Measurements from ENCODE around the gene GDF10.

The GDF10 gene

DNA sequence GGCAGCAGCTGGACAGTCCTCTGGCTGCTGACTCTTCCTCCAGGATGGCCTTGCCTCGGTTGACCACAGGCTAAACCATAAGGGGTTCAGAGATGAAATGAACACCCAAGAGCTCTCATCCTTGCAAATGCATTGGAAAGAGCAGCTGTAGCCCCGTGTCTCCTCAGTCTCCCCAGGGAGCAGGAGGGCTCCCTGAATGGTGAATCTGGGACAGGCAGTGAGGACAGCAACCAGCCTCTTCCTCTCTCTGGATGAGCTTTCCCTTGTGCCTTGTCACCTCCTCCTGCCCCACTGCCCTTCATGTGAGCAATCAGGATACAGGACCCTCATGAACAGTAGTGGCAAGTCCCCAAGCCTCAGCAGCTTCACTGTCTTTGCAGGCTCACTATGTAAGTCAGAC is 23.9 kb upstream of the GDF10 start:
- DNase-seq: no peak

DNA sequence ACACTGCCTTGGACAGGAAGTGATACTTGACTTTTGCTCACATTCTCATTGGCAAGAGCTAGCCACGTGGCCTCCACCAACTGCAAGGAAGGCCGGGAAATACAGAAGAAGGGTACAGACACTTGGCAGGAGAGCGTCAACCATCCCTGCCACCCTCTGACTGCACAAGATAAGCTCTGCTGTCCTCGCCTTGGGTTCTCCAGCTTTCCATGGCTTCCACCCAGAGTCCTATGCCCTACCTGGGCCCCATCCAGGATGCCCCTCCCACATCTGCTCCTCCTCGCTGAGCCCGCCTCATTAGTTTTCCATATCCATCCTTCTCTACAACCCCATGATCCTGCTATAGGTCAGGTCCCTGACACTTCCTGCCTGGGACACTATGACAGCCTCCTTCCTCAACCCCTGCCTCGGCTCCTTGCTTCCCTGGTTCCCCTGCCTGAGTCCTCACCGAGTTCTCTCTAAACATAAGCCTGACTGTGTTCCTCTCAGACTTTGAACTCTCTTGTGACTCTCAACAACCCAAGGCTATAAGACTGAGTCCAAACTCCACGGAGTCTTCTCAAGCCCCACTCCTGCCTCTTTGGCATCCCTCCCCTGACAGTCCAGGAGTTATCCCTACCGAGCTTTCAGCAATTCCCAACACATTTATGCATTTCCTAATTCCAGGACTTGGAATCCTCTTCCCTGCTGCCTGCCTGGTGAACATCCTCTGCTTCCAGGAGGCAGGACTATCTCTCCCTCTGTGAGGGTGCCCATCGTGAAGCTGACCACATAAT is 23.2 kb upstream of the GDF10 start:
- DNase-seq: no peak

DNA sequence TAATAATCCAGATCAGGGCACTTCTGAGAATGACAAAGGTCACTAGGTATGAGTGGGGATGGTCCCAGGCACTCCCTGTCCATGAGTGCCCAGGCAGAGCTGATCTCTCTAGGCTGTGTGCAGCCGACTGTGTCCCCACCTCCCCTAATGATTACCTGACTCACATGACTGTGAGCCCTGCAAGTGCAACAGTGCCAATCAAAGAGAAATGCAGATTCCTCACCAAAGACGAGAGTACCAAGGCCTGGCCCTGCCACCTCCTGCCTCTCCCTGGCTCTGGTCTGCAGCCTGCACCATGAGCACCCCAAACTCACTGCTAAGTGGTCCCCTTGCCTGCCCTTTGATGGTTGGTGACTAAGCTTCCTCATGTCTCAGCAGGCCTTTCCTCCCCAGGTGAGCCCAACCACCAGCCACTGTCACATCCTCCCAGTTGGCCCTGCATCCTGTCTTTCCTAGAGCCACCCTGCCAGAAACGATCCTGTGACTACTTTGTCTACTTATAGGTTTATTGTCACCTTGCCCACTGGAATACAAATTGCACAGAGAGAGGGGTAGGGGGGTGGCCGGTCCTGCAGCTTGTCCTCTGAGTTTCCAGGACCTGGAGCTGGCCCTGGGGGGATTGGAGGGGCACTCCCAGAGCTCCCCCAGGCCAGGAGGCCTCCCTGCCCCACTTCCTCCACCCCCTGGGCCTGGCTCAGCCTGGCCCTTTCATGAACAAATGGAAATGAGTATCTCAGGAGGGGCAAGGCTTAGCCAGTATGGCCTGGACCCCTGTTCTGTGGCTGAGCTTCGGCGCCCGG is 22.4 kb upstream of the GDF10 start:
- DNase-seq: no peak

DNA sequence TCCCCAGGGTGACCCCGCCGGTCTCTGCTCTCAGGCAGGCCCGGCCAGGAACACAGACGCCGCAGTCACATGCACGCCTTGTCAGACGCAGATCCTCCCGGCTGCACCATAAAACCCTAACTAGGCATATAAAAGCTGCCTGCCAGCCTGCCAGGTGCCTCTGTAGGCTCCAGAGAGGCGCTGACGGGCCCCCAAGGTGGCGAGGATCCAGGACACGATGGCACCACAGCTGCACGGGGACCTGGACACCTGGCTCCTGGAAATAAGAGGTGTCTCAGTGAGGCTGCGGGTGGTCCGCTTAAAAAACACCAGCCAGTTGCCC is 21.9 kb upstream of the GDF10 start:
- DNase-seq: no peak

DNA sequence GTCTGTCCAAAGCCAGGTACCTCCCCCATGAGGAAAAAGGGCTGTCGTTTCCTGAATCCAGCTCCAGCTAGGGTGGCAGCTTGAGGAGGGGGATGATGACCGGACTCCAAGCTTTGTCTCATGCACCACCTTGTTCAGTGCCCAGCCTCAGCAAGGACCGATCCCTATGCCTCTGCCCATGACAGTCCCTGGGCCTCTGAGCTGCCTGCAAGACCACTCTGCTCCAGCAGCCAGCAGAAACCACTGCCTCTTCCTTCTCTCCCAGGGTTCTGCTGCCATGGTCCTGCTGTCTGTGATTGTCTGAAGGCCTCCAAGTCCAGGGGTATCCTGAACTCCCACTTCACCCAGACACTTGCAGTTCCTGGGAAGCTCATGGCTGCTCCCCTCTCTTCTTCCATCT is 21.3 kb upstream of the GDF10 start:
- no peak for DNase-seq

DNA sequence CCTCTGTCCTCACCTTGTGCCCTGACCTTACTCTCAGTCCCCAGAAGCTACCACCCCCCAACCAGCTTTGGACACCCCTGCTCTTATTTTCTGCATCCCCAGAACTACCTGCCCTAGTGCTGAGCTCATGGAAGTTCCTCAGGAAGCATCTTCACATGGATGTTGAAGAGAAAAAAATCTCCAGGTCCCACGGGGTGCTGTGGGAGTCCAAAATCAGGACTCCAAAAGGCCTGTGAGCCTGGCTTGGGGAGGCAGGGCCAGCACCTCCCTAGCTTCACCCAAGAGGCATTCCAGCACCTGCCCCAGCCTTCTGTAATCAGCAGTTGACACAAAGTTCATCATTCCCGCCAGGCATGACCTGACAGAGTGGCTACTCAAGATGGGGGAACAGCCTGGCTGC is 20.7 kb upstream of the GDF10 start:
- DNase-seq: no peak

DNA sequence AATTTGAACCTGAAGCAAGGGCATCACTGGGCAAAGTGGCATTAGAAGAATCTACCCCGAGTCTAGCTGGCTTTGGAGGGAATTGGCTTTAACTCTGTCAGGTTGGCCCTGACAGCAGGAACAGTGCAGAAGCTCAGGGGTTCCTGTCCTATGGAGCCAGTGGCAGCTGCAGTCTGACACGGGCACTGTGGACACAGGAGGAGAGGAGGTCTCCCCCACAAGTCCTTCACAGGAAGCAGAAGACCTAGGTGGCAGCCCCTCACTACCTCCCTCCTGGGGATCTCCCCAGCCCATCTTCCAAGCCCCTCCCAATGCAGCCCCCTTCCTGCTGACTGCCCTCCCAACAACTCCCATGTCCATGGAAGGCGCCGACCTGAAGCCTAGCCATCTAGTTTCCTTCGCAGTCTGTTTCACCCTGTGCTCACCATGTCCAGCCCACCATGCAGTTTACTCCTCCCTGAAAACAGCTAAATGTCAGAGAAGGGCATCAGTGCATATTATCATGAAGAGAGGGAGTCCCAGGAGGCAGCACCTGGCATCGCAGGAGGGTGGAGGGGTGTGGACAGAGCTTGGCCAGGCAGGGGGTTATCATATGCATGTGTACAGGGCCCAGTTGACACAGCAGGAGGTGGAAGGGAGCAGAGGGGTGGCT is 17.9 kb upstream of the GDF10 start:
- DNase-seq: no peak

DNA sequence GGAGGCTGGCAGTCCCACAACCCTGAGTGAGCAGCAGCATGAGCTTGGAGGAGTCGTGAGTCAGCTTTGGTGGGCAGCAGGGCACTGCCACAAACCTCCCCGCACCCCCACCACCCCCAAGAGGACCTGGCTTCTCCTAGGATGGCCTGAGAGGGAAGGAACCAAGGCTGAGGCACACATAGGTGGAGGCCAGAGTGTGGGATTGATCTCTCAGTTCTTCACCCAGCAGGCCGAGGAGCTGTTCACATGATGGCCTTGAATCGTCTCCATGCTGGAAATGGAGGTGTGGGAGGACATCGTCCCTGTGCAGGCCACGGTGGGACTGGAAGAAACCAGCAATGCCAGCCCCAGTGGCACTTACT is 17.4 kb upstream of the GDF10 start:
- no peak for DNase-seq

DNA sequence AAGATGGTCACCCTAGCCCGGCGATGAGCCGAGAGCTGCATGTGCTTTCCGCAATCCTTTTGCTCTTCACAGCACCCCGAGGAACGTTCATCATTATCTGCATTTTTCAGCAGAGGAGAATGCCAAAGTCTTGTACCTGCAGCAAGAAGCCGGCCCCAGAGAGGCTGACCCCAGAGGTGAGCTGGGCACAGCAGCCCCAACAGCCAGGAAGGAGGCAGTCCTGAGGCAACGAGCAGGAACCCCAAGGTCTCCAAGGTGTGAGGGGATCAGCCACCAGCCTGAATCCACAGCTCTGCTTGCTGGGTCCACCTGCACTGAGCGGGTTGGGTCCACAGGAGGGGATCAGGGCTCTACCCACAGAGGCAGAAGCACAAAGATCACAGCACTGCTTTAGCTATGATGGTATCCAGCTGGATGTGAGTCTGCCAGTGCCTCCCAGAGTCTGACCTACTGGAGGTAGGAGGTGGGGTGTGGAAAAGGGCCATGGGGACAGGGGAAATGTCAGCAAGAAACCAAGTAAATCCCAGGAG is 16.8 kb upstream of the GDF10 start:
- DNase-seq: no peak

DNA sequence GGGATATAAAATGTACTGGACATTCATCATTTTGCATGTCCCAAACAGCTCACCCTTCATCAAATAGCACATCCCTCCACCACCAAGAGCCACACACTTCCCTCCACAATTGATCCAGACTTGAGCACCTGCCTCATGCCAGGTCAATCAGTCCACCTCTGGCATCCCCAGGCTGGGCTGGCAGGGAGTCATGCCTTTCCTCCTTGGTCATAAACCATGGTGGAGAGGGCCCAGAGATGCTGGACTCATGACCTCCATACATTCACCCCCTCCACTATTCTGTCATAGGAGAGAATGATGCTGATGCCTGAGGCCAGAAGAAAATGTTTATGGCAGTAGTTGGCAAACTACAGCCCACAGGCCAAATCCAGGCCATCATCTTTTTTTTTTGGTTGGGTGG is 16.1 kb upstream of the GDF10 start:
- DNase-seq: no peak

DNA sequence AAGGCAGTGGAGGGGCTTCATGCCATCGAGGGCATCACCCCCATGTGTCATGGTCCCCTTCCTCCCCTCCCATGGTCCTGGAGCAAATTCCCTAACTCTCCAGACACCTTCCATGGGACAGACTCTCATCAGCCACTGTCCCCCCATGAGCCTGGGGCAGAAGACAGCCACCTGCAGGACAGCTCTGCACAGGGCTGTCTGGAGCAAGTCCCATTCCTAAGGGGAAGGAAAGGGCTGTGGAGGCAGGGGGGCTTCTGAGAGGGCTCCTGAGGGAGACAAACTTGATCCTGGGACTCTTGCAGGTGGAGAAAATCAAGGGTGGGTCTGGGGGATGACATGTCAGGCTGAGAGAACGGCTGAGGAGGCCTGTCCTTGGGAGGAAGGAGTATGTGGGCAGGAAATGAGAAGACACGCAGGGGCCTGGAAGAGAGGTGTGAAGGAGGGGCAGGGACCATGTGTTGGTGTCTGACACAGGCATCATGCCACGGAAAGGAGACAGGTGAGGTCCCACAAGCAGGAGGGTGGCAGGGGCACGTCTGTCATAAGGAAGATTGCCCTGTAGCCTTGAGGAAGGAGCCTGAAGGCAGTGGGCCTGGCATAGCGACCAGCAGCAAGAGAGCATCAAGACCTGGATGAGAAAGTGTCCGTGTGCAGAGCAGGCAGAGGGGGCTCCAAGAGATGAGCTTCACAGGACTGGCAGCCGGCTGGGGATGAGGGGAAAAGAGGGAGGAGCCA is 14.4 kb upstream of the GDF10 start:
- DNase-seq: no peak

DNA sequence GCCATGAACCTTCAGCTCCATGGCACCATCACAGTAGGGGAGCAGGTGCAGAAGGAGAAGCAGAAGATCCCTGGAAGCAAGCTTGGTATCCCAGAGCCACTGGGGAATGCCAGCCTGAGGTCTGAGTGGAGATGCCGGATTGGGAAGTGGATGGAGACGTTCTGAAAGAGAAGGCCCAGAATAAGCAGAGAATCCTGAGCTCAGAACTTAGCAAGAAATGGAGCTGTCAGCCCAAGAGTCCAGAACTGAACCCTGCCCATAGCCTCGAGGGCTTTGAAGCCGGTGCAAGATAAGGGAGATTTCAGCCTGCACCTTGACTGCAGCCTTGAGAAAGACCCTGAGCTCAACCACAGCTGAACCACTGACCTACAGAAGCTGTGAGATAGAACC is 13.9 kb upstream of the GDF10 start:
- no peak for DNase-seq

DNA sequence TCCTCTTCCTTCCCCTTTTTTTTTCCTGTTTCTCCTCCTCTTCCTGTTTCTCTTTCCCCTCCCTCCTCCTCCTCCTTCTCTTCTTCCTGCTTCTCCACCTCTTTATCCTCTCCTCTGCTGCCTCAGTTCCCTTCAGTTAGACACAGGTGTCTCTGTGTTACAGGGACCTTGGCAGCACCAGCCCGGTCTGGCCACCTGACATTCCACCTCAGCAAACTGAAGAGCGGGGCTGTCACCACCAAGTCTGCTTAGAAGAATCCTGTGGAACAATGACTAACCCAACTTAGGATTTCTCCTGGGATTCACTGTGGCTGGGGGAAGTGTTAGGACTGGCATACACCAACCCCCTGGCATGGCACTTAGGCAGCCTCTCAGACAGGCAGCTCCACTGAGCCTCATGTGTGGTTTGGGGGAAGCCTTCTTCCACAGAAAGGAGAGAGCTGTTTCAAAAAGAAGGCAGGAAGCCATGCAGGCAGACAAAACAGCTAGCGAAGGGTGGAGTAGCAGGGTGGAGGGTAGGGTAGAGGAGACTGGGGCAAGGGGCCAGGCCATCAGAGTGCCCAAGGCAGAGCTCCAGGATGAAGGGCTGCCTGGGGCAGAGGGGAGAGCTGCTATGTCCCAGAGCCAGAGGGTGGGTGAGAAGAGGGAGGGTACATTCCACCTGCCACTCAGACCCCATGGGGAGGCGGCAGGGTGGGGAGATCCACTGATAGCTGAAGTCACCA is 13.2 kb upstream of the GDF10 start:
- no peak for DNase-seq

DNA sequence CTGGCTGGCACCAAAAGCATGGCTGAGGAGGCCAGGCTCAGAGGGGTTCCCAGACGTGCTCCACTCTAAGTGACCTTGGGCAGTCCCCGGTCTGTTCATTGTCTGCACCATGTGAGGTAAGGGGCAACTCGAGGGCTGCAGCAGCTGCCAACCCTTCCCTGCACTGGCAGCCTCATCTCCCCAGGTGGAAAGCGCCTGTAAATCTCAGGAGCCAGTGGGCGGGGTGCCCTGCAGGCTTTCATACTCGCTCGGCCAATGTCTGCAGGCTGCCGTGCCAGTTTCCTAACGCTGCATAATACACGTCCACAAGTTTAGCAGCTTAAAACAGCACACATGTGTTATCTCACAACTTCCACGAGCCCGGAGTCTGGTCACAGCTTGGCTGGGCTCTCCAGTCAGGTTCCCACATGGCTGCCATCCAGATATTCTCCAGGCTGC is 12.6 kb upstream of the GDF10 start:
- no peak for DNase-seq

DNA sequence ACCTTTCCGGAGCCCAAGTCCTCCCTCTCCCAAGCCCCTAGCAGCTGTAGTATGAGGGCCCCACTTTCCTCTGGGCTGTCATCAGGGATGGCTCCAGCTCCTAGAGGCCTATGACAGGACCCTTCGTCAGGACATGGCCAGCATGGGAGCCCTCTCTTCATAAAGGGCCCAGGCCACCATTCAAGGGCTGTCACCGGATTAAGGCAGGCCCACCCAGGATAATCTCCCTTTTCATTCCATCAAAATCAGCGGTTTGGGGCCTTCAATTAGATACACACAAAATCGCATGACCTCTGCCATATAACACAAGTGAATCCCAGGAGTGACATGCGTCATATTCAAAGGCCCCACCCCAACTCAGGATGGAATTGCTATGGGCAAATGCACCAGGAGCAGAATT is 12.2 kb upstream of the GDF10 start:
- no peak for DNase-seq

DNA sequence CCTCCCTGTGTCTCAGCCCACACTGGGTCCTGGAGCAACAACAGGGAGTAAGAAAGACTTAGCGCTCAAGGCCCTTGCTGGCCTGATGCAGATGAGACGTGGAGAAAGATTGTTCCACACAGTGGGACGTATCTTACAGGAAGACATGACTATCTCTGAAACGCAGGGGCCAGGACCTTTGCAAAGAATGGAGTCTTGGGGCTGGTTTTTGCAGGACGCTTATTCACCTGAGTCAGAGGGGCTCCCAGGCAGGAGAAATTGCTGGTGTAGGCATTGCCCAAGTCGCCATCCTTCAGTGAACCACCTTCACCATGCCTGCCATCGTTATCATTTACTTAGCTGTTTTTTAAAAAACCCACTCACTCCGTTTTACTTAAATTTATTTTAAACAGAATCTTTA is 11.8 kb upstream of the GDF10 start:
- no peak for DNase-seq

DNA sequence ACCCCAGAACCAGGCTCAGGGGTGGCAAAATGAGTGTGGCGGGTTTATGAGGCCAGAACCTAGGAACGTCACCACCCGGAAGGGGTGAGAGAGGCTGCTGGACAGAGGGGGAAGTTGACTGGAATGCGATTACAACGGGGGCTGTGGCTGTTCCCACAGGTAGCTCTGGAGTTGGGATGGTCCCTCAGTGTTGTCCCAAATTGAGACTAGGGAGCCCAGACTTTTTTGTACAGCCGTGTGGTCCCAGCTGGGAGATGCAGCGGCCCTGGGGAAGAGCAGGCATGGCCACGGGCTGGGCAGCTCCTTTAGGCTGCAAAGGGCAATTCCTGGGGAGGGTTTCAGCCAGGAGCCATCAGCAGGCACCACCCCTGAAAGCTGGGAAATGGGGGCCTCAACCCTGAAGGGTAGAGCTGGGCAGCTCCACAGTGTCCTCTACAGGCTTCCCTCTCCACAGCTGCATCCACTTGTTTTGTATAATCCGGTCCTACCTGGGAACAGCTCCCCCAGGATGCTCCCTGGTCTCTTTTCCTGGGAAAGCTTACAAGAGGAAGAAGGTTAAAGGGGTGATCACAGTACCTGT is 11.0 kb upstream of the GDF10 start:
- DNase-seq: no peak

DNA sequence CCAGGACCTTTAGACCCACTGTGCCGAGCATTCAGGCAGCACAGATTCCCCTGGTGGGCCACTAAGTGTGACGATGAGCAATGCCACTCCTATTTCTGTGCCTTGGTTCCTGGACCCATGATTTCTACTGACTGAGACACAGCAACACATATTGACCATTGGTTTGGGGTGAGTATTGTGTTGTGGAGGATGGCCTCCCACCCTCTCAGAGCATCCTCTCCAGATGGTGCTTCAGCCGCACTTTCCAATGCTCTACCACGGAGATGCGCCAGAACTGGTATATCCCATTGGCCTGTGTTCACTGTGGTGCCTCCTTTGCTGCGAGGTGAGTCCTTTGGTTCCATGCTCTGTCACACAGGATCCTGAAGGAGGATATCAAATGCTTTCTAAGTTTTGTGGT is 10.1 kb upstream of the GDF10 start:
- DNase-seq: no peak

DNA sequence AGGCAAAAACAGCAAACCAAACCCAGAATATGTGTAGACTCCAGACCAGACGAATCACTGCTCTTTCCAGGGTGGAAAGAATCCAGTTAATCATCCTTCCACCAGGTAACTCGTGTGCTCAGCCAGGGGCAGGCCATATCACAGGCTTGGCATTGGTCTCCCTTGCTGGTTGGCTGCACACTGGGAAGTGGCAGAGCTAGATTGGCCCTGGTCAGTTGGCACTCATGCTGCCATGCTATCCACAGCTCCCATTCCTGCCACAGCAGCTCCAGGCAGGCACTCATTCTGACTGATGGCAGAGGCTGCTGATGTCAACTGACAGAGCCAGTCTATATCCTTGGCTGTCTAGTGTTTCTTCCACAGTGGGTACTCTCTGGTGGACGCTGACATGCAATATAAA is 9.7 kb upstream of the GDF10 start:
- no peak for DNase-seq

DNA sequence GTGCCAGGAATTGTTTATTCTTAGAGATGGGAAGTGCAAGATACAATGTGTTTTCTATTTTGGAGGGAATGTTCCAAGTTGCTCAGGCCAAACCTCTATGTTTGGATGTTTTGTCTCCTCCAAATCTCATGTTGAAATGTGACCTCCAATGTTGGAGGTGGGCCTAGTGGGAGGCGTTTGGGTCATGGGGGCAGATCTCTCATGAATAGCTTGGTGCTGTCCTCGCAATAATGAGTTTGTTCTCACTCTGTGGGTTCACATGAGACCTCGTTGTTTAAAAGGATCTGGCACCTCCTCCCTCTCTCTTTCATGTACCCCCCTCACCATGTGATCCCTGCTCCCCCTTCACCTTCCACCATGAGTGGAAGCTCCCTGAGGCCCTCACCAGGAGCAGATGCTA is 8.3 kb upstream of the GDF10 start:
- DNase-seq: no peak

DNA sequence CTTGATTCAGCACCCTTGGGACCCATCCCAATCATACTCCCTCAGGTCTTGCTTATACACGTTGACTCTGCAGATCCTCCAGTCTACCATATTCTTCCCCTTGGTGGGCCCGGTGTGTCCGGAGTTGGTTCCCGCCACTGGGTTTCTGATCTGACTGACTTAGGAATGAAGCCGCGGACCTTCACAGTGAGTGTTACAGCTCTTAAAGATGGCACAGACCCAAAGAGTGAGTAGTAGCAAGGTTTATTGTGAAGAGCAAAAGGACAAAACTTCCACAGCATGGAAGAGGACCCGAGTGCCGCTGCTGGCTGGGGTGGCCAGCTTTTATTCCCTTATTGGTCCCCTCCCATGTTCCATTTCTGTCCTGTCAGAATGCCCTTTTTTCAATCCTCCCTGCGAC is 5.9 kb upstream of the GDF10 start:
- no peak for DNase-seq

DNA sequence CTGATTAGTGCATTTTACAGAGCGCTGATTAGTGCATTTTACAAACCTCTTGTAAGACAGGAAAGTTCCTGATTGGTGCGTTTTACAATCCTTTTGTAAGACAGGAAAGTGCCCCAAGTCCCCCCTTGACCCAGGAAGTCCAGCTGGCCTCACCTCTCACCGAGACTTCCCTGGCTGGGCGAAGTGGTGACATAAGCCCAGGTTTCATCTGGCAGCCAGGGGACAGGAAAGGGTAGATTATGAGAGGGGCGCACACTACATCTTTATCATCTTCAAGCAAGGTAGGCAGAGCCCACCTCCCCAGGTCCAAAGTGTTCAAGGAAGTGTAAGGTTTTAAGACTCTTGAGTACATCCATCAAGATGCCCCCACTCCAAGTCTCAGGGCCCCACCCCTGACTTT is 5.5 kb upstream of the GDF10 start:
- no peak for DNase-seq
